Fibroblast of lung (primary cell): ENCODE data around the gene S100A12. TPM values are rescaled to one million over a fixed set of nuclear protein-coding genes. Genes with fewer than 3 reads are reported as not detected.
"Not testable (repeated sequence)": the region's sequence is repeated elsewhere in the genome, so short reads cannot be mapped to it uniquely, and the experiment has no call there.

Experiments
- DNase-seq, 2 donors: peaks; one replicate each; pipeline versions ENCODE4 v3.0.0 to v3.0.0-alpha.2; 2010; ENCODE audit warnings: low read depth in 2 of 2
- H2AFZ ChIP-seq: 2 replicates; pipeline ENCODE4 v1.5.1; 2012; ENCODE audit warnings: low read length, control low read depth, inconsistent platforms
- H3K27ac ChIP-seq: 2 replicates; pipeline ENCODE4 v1.5.1; 2011; ENCODE audit warnings: low read length, control low read depth; ENCODE audit not compliant: insufficient read depth
- H3K27me3 ChIP-seq: 2 replicates; pipeline ENCODE4 v1.5.1; 2011; ENCODE audit warnings: mild to moderate bottlenecking, low read length; ENCODE audit not compliant: control insufficient read depth, insufficient read depth
- H3K36me3 ChIP-seq: 2 replicates; pipeline ENCODE4 v1.5.1; 2011; ENCODE audit warnings: low read length; ENCODE audit not compliant: control insufficient read depth, insufficient read depth
- H3K4me1 ChIP-seq: 2 replicates; pipeline ENCODE4 v1.5.1; 2011; ENCODE audit warnings: low read length; ENCODE audit not compliant: control insufficient read depth, insufficient read depth; ENCODE audit errors: extremely low read depth
- H3K4me2 ChIP-seq: 2 replicates; pipeline ENCODE4 v1.5.1; 2011; ENCODE audit warnings: low read length, control low read depth; ENCODE audit not compliant: insufficient read depth; ENCODE audit errors: extremely low read depth
- H3K4me3 ChIP-seq, 4 experiments: fragments of 200-600 bp in 1 of 4; sonication (generic) in 1 of 4; replicated peaks in 1 of 4; 2 replicates each; pipeline ENCODE4 v1.5.1; 2011 to 2016; ENCODE audit warnings: low read length in 4 of 4, low read depth in 3 of 4, mild to moderate bottlenecking in 3 of 4, control low read depth in 2 of 4, inconsistent platforms in 1 of 4, mixed read lengths in 1 of 4; ENCODE audit not compliant: insufficient read depth in 1 of 4; ENCODE audit errors: control extremely low read depth in 1 of 4
- H3K79me2 ChIP-seq: 2 replicates; pipeline ENCODE4 v1.5.1; 2012; ENCODE audit warnings: mild to moderate bottlenecking, low read length, inconsistent platforms; ENCODE audit not compliant: control insufficient read depth, insufficient read depth
- H3K9ac ChIP-seq: 2 replicates; pipeline ENCODE4 v1.5.1; 2011; ENCODE audit warnings: mild to moderate bottlenecking, low read length, control low read depth; ENCODE audit not compliant: insufficient read depth
- H3K9me3 ChIP-seq: 2 replicates; pipeline ENCODE4 v1.5.1; 2012; ENCODE audit warnings: low read depth, low read length; ENCODE audit not compliant: control insufficient read depth, insufficient read depth
- H4K20me1 ChIP-seq: 2 replicates; pipeline ENCODE4 v1.5.1; 2011; ENCODE audit warnings: low read length; ENCODE audit not compliant: control insufficient read depth, insufficient read depth; ENCODE audit errors: extremely low read depth
- EZH2 ChIP-seq: IDR thresholded peaks from 2 replicates; pipeline ENCODE4 v1.5.1; 2012; ENCODE audit warnings: low read length, control low read depth, mild to moderate bottlenecking; ENCODE audit errors: missing control alignments
- polyA plus RNA-seq, 2 donors: library from polyadenylated mRNA; depleted of rRNA in 1 of 2; stranded (reverse) in 1 of 2; unstranded in 1 of 2; fragments of >200 nt; gene quantifications; 2 replicates each; pipeline ENCODE4 v1.2.1, GENCODE V29; 2011 to 2012; ENCODE audit warnings: missing spikeins in 1 of 2
- total RNA-seq: library from RNA; depleted of rRNA; stranded (reverse); fragments of >200 nt; gene quantifications from 2 replicates; pipeline ENCODE4 v1.2.1, GENCODE V29; 2014
- TF ChIP-seq, protein P1 (sequence below), 2 donors: IDR thresholded peaks in 1 of 2; conservative IDR thresholded peaks in 1 of 2; 1 replicate in 1 of 2; 2 replicates in 1 of 2; pipeline ENCODE4 v1.5.1; 2011 to 2012; ENCODE audit warnings: low read length in 2 of 2, control low read depth in 1 of 2, inconsistent platforms in 1 of 2, low read depth in 1 of 2, mild to moderate bottlenecking in 1 of 2

Gene S100A12
- total and polyA plus RNA-seq, 2 donors (not counting 1 experiment from before 2014, with no cell fraction given): not detected

DNA sequence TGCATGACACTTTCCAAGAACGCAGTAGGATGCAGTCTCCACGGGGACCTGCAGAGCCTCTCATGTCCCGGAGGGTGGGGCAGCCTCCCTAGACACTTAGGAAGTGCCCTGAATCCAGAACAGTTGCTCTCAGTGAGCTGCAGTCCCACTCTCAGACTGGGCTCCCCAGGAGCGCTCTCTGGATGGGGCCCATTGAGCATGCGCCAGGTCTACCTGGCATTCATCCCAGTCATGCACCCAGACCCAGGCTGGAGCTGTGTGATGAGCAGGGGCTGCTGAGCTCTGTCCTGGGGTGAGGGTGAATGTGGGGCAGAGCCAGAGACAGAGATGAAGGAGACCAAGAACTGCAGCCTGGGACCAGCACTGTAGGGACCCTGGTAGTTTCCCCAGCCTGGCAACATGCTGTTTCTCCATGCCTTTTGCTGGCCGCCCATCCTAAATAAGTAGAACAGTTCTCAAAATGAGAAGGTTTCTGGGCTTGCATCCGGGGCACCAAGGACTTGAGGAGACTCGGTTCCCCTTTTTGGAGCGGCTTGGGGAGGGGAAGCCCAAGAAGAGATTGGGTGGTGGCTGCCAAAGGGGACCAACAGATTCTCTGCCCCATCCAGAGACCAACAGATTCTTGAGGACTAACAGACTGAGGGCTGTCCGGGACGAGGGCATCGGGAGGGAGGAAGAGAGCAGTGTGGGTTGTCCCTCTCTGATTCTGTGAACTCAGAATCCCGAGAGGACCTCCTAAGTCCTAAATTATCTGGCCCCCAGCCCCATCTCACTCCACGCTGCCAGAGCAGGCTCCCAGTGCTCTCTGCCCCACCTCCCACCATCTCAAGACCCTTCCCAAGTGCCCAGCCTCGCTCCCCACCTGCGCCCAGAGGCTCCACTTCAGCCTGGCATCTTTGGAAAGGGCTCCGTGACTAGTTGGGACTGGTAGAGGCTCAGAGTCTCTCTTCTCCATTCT, 25.8 kb downstream of the S100A12 start:
- DNase-seq: no peak
- Histone ChIP-seq H4K20me1 (no peaks in the 10 kb centered on the region), H3K9me3 (no peaks in the 10 kb centered on the region), H3K9ac (no peak overlapping the region), H3K4me1 (no peaks in the 10 kb centered on the region), H3K79me2 (no peaks in the 10 kb centered on the region), H3K36me3 (no peaks in the 10 kb centered on the region), H2AFZ (no peak overlapping the region), H3K4me3 (no peak overlapping the region), H3K4me2 (no peak overlapping the region), H3K27me3 (peaks cover 3% of the 10 kb centered on the region), H3K27ac (no peak overlapping the region)
- no peak for TF ChIP-seq EZH2
- TF ChIP-seq, protein P1, sequence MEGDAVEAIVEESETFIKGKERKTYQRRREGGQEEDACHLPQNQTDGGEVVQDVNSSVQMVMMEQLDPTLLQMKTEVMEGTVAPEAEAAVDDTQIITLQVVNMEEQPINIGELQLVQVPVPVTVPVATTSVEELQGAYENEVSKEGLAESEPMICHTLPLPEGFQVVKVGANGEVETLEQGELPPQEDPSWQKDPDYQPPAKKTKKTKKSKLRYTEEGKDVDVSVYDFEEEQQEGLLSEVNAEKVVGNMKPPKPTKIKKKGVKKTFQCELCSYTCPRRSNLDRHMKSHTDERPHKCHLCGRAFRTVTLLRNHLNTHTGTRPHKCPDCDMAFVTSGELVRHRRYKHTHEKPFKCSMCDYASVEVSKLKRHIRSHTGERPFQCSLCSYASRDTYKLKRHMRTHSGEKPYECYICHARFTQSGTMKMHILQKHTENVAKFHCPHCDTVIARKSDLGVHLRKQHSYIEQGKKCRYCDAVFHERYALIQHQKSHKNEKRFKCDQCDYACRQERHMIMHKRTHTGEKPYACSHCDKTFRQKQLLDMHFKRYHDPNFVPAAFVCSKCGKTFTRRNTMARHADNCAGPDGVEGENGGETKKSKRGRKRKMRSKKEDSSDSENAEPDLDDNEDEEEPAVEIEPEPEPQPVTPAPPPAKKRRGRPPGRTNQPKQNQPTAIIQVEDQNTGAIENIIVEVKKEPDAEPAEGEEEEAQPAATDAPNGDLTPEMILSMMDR (conservative IDR thresholded peaks at IDR 0.05 in 1 of 2, IDR thresholded peaks at IDR 0.05 in 1 of 2; ENCODE audit: low read depth in 1 of 2, low read length in 2 of 2): no peak

DNA sequence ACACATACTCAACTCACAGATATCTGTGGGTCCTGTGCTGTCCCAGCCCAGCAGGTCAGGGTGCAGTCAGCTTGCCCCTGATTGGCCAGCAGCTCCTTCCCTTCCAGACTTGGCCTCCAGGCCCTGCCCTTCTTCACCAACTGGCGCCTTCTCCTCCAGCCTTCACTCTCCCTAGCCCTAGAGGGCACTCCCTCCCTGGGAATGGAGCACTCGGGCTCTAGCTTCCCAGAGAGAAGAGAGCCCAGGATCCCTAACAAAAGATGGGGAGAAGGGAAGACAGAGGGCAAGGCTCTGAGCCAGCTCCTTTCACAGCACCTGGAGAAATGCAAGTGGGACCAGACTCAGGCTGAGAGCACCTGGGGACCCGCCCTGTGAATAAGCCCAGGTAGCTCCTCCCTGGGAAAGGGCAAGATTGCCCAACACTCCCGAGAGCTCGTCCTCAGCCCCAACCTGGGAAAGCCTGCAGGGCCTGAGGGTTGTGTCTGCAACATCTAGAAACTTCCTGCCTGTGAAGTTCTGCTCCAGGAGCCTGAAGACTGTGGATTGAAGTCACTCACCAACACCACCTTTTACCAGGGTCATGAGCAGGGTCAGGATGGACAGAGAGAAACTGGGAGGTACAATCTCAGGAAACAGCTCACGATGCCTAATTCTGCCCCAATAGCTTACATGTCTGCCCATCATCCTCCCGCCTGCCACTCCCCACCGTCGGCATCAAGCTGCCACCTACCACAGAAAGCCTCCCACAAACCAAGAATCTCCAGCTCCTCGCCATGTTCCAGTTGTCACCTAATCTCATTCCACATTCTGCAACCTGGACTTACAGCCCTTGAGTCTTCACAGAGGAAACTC, 26.7 kb downstream of the S100A12 start, which contains the start of gene PGLYRP4:
Gene PGLYRP4 (minus strand): TSS at position 331 of the 852 bp plus-strand sequence. CDS start 909 bp downstream, outside the sequence.
- Histone ChIP-seq H3K79me2 (no peaks in the 10 kb centered on the region), H3K36me3 (no peaks in the 10 kb centered on the region), H3K27me3 (peaks cover 9% of the 10 kb centered on the region), H3K4me1 (no peaks in the 10 kb centered on the region), H3K9me3 (no peaks in the 10 kb centered on the region), H4K20me1 (no peaks in the 10 kb centered on the region), H2AFZ (no peak within 1 kb of the TSS), H3K9ac (no peak within 1 kb of the TSS), H3K27ac (no peak within 1 kb of the TSS), H3K4me3 (no peak within 1 kb of the TSS), H3K4me2 (no peak within 1 kb of the TSS)
- TF ChIP-seq, protein P1 (conservative IDR thresholded peaks at IDR 0.05 in 1 of 2, IDR thresholded peaks at IDR 0.05 in 1 of 2; ENCODE audit: low read depth in 1 of 2, low read length in 2 of 2): no peak
- no peak for TF ChIP-seq EZH2
- DNase-seq: no peak

- no peaks in the 10 kb centered on the region for H3K4me1 ChIP-seq
- no peak for DNase-seq
- H3K79me2 ChIP-seq: no peaks in the 10 kb centered on the region
- H4K20me1 ChIP-seq: no peaks in the 10 kb centered on the region
- no peaks in the 10 kb centered on the region for H3K9me3 ChIP-seq
- no peak for TF ChIP-seq EZH2
- TF ChIP-seq, protein P1 (conservative IDR thresholded peaks at IDR 0.05 in 1 of 2, IDR thresholded peaks at IDR 0.05 in 1 of 2; ENCODE audit: low read depth in 1 of 2, low read length in 2 of 2): no peak
- H3K4me3 ChIP-seq: no peak overlapping the region
- no peak overlapping the region for H2AFZ ChIP-seq
- H3K4me2 ChIP-seq: no peak overlapping the region
- no peak overlapping the region for H3K27ac ChIP-seq
- H3K27me3 ChIP-seq: peaks cover 9% of the 10 kb centered on the region
- no peaks in the 10 kb centered on the region for H3K36me3 ChIP-seq
- no peak overlapping the region for H3K9ac ChIP-seq
Observed at GRCh38 chr1:153347856-153348255, 27.6 kb downstream of the S100A12 start.

- H3K4me3 ChIP-seq, H2AFZ ChIP-seq, H3K27ac ChIP-seq, H3K9ac ChIP-seq, DNase-seq, H3K79me2 ChIP-seq, H3K4me1 ChIP-seq, H4K20me1 ChIP-seq, H3K9me3 ChIP-seq, H3K4me2 ChIP-seq, H3K36me3 ChIP-seq: not testable (repeated sequence)
- H3K27me3 ChIP-seq: peaks cover 12% of the 10 kb centered on the region
Observed at GRCh38 chr1:153347049-153347448, 28.4 kb downstream of the S100A12 start.
